ENCODE results near the gene AHSG. TPM values are rescaled to one million over a fixed set of nuclear protein-coding genes. Genes with fewer than 3 reads are reported as not detected.

The AHSG gene
- total and polyA plus RNA-seq, 2 experiments from 2014 or later = 0.10 to 0.18 TPM

DNA sequence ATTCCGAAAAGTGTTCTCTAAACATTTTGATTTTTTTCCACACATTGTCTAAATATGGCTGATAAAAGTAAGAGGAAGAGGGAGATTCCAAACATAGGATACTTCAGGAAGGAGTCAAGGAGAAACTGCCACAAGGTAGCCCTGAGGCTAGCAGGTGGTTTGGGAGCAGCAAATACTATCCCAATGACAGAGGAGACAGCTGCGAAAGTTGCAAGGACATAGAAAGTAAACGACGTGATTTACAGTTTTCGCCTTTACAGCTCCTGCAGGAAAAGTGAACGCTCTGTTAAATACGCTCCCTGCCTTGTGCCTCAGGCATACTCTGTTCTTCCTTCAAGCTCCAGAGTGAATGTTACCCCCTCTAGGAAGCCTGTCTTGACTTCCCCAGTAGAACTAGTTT is 23.7 kb downstream of the AHSG start (continued):
- TF ChIP-seq, protein P1, sequence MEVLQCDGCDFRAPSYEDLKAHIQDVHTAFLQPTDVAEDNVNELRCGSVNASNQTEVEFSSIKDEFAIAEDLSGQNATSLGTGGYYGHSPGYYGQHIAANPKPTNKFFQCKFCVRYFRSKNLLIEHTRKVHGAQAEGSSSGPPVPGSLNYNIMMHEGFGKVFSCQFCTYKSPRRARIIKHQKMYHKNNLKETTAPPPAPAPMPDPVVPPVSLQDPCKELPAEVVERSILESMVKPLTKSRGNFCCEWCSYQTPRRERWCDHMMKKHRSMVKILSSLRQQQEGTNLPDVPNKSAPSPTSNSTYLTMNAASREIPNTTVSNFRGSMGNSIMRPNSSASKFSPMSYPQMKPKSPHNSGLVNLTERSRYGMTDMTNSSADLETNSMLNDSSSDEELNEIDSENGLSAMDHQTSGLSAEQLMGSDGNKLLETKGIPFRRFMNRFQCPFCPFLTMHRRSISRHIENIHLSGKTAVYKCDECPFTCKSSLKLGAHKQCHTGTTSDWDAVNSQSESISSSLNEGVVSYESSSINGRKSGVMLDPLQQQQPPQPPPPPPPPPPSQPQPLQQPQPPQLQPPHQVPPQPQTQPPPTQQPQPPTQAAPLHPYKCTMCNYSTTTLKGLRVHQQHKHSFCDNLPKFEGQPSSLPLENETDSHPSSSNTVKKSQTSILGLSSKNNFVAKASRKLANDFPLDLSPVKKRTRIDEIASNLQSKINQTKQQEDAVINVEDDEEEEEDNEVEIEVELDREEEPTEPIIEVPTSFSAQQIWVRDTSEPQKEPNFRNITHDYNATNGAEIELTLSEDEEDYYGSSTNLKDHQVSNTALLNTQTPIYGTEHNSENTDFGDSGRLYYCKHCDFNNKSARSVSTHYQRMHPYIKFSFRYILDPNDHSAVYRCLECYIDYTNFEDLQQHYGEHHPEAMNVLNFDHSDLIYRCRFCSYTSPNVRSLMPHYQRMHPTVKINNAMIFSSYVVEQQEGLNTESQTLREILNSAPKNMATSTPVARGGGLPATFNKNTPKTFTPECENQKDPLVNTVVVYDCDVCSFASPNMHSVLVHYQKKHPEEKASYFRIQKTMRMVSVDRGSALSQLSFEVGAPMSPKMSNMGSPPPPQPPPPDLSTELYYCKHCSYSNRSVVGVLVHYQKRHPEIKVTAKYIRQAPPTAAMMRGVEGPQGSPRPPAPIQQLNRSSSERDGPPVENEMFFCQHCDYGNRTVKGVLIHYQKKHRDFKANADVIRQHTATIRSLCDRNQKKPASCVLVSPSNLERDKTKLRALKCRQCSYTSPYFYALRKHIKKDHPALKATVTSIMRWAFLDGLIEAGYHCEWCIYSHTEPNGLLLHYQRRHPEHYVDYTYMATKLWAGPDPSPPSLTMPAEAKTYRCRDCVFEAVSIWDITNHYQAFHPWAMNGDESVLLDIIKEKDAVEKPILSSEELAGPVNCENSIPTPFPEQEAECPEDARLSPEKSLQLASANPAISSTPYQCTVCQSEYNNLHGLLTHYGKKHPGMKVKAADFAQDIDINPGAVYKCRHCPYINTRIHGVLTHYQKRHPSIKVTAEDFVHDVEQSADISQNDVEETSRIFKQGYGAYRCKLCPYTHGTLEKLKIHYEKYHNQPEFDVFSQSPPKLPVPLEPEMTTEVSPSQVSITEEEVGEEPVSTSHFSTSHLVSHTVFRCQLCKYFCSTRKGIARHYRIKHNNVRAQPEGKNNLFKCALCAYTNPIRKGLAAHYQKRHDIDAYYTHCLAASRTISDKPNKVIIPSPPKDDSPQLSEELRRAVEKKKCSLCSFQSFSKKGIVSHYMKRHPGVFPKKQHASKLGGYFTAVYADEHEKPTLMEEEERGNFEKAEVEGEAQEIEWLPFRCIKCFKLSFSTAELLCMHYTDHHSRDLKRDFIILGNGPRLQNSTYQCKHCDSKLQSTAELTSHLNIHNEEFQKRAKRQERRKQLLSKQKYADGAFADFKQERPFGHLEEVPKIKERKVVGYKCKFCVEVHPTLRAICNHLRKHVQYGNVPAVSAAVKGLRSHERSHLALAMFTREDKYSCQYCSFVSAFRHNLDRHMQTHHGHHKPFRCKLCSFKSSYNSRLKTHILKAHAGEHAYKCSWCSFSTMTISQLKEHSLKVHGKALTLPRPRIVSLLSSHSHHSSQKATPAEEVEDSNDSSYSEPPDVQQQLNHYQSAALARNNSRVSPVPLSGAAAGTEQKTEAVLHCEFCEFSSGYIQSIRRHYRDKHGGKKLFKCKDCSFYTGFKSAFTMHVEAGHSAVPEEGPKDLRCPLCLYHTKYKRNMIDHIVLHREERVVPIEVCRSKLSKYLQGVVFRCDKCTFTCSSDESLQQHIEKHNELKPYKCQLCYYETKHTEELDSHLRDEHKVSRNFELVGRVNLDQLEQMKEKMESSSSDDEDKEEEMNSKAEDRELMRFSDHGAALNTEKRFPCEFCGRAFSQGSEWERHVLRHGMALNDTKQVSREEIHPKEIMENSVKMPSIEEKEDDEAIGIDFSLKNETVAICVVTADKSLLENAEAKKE (CRISPR knock-in tag; IDR thresholded peaks at IDR 0.05) = no peak
- no peak for TF ChIP-seq ZNF114 (CRISPR knock-in tag; IDR thresholded peaks at IDR 0.05)

DNA sequence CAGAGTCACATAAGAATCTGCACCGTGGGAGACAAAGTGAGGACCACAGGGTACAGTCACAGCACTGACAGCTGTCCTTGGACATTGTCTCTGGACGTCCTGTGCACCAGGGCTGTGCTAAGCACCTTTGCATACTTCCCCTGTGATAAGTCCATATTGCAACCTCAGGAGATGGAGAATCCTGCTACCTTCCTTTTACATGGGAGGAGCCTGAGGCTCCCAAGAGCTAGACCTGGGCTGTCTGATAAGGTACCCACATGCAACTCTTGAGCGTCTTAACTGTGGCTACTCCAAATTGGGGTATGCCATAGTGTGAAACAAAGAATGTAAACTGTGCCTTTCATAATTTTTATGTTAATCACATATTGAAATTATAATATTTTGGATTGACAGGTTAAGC is 24.8 kb downstream of the AHSG start:
- peaks cover 17% of the 10 kb centered on the region for H3K4me1 ChIP-seq (ENCODE audit: insufficient read depth)
- Mint-ChIP-seq H3K4me3 (no peak overlapping the region), H3K27ac (no peak overlapping the region), H3K9me3 (no peaks in the 10 kb centered on the region), H3K27me3 (ENCODE audit: insufficient read depth, low read depth, poor library complexity) (peaks cover 4% of the 10 kb centered on the region), H3K4me1 (peaks cover 13% of the 10 kb centered on the region), H3K36me3 (ENCODE audit: low read depth) (no peaks in the 10 kb centered on the region)
- H3K36me3 ChIP-seq (ENCODE audit: insufficient read depth) = no peaks in the 10 kb centered on the region
- DNase-seq (ENCODE audit: low spot score) (no peak), ATAC-seq (no peak)
- H3K27ac ChIP-seq (ENCODE audit: low read depth) = no peak overlapping the region
- H3K4me2 ChIP-seq = no peak overlapping the region
- no peak overlapping the region for H3K4me3 ChIP-seq
- no peaks in the 10 kb centered on the region for H3K79me2 ChIP-seq (replicated peaks; ENCODE audit: insufficient read depth)
- H2AFZ ChIP-seq = no peak overlapping the region
- no peaks in the 10 kb centered on the region for H4K20me1 ChIP-seq (replicated peaks; ENCODE audit: insufficient read depth)
- H3K27me3 ChIP-seq (ENCODE audit: insufficient read depth) = no peaks in the 10 kb centered on the region
- H3K9me2 ChIP-seq (ENCODE audit: insufficient read depth) = no peaks in the 10 kb centered on the region
- no peaks in the 10 kb centered on the region for H3F3A ChIP-seq (replicated peaks; ENCODE audit: low read depth)
- TF ChIP-seq CREB1 (CRISPR knock-in tag; IDR thresholded peaks at IDR 0.05; ENCODE audit: low read depth) (no peak), STAT1 (IDR thresholded peaks at IDR 0.05; ENCODE audit: unreplicated experiment) (no peak)
- TF ChIP-seq, protein P1 (CRISPR knock-in tag; IDR thresholded peaks at IDR 0.05) = no peak
- TF ChIP-seq, protein P2, sequence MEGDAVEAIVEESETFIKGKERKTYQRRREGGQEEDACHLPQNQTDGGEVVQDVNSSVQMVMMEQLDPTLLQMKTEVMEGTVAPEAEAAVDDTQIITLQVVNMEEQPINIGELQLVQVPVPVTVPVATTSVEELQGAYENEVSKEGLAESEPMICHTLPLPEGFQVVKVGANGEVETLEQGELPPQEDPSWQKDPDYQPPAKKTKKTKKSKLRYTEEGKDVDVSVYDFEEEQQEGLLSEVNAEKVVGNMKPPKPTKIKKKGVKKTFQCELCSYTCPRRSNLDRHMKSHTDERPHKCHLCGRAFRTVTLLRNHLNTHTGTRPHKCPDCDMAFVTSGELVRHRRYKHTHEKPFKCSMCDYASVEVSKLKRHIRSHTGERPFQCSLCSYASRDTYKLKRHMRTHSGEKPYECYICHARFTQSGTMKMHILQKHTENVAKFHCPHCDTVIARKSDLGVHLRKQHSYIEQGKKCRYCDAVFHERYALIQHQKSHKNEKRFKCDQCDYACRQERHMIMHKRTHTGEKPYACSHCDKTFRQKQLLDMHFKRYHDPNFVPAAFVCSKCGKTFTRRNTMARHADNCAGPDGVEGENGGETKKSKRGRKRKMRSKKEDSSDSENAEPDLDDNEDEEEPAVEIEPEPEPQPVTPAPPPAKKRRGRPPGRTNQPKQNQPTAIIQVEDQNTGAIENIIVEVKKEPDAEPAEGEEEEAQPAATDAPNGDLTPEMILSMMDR (conservative IDR thresholded peaks at IDR 0.05; ENCODE audit: low read depth in 2 of 2) = no peak
